ENCODE results near the gene CWH43.
"Not testable (repeated sequence)": the region's sequence is repeated elsewhere in the genome, so short reads cannot be mapped to it uniquely, and the experiment has no call there.

The CWH43 gene

GRCh38 chr4:49107262-49107661 is 121.2 kb downstream of the CWH43 start:
- DNase-seq (ENCODE audit: extremely low read depth, low read depth), result not testable (repeated sequence)

- not testable (repeated sequence) for DNase-seq (ENCODE audit: extremely low read depth, low read depth)
Observed at GRCh38 chr4:49108183-49108978, 122.3 kb downstream of the CWH43 start.

- DNase-seq (ENCODE audit: extremely low read depth, low read depth), result not testable (repeated sequence)
Observed at GRCh38 chr4:49109567-49110166, 123.6 kb downstream of the CWH43 start.

DNA sequence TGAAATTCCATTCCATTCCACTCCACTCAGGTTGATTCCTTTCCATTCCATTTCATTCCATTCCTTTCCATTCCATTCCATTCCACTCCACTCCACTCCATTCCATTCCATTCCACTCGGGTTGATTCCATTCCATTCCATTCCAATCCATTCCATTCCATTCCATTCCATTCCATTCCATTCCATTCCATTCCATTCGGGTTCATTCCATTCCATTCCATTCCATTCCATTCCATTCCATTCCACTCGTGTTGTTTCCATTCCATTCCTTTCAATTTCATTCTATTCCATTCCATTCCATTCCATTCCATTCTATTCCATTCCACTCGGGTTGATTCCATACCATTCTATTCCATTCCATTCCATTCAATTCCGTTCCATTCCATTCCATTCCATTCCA is 124.5 kb downstream of the CWH43 start:
- not testable (repeated sequence) for DNase-seq (ENCODE audit: extremely low read depth, low read depth)

Data from AG09319 (cell line).